Hematopoietic multipotent progenitor cell (in vitro differentiated cells): ENCODE results near the gene TXNDC8. TPM values are rescaled to one million over a fixed set of nuclear protein-coding genes. Genes with fewer than 3 reads are reported as not detected.

Experiments
- DNase-seq, 3 donors: peaks; one replicate each; pipeline ENCODE4 v3.0.0-alpha.2; 2011 to 2015; ENCODE audit warnings: low read depth in 2 of 3, low spot score in 2 of 3
- total RNA-seq: library from RNA; depleted of rRNA; stranded (reverse); fragments of >200 nt; gene quantifications from one replicate; pipeline ENCODE4 v1.2.3, GENCODE V29; 2012

The TXNDC8 gene
- total RNA-seq, 1 donor: not detected

DNA sequence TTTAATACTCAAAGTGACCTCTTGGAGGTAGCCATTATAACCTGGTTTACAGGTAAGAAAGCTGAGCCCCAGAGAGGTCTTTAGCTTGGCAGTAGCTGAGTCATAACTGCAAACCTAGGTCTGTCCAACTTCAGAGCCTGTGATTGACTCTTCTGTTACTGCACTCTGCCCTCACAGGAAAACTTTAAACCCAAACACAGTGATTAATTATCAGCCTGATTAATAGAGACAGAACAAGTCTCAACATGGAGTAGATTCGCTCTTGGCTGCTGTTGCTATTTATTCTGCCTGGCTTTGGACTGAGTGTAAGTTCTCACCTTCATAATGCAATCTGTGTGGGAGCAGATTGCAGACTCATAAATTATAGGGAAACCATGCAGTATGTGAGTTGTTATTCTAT lies 53.9 kb downstream of the TXNDC8 start:
- no peak for DNase-seq

DNA sequence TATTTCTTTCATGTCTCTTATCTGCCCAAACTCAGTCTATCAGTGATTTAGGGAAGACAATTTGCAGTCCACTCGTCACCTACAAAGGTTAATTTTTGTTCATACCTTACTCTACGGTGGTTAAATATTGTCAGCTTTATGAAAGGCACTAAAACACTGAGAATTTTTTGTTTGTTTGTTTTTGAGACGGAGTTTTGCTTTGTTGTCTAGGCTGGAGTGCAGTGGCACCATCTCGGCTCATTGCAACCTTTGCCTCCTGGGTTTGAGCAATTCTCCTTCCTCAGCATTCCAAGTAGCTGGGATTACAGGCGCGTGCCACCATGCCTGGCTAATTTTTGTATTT lies 55.0 kb downstream of the TXNDC8 start:
- DNase-seq: no peak

GRCh38 chr9:110282018-110282738 lies 55.5 kb downstream of the TXNDC8 start:
- no peak for DNase-seq

- no peak for DNase-seq
Measured at GRCh38 chr9:110278080-110278707, 59.5 kb downstream of the TXNDC8 start.

GRCh38 chr9:110276781-110277180 lies 60.9 kb downstream of the TXNDC8 start:
- DNase-seq: no peak

- DNase-seq: no peak
Measured at GRCh38 chr9:110270211-110270995, 67.3 kb downstream of the TXNDC8 start.

DNA sequence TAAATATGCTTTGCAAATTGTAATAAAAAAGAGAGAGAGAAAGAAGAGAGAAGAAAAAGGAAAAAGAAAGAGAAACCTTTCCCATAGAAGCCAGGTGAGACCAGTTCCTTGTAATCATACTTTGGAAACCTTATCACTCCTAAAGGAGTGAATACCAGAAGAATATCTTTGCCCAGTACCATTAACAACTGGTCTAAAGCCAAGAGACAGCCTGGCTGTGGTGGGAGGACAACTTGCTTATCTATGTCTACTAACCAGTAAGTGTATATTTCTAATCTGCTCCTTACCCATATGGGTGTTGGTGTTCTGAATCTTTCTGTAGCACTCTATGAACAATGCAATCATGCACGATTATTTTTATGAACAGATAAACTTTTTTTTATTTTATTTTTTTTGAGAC lies 70.9 kb downstream of the TXNDC8 start:
- no peak for DNase-seq

GRCh38 chr9:110261632-110262031 lies 76.0 kb downstream of the TXNDC8 start:
- DNase-seq: no peak

- DNase-seq: no peak
Measured at GRCh38 chr9:110260911-110261310, 76.8 kb downstream of the TXNDC8 start.

DNA sequence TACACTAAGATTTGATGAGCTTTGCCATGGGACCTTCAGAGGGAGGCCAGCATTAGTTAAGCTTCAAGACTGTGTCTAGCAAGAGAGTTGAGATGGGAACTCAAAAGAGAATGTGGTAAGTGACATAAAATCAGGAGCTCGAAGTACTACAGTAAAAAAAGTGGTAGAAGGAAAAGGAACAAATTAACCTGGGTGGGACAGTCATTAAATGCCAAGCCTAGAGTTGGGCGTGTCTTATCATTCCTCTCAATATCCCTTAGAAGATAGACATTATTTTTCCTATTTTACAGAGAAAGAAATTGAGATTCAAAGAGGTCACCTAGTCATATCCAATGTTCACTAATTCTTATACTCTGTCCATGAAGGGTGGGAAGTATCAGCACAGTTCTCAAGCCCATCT lies 78.1 kb downstream of the TXNDC8 start:
- no peak for DNase-seq

- DNase-seq: no peak
Measured at GRCh38 chr9:110258690-110259091, 79.0 kb downstream of the TXNDC8 start.

- no peak for DNase-seq
Measured at GRCh38 chr9:110257956-110258355, 79.7 kb downstream of the TXNDC8 start.

- peak in 2 of 3 donors; percentile 14 to 19 for DNase-seq
Measured at GRCh38 chr9:110257097-110257841, 80.4 kb downstream of the TXNDC8 start.

DNA sequence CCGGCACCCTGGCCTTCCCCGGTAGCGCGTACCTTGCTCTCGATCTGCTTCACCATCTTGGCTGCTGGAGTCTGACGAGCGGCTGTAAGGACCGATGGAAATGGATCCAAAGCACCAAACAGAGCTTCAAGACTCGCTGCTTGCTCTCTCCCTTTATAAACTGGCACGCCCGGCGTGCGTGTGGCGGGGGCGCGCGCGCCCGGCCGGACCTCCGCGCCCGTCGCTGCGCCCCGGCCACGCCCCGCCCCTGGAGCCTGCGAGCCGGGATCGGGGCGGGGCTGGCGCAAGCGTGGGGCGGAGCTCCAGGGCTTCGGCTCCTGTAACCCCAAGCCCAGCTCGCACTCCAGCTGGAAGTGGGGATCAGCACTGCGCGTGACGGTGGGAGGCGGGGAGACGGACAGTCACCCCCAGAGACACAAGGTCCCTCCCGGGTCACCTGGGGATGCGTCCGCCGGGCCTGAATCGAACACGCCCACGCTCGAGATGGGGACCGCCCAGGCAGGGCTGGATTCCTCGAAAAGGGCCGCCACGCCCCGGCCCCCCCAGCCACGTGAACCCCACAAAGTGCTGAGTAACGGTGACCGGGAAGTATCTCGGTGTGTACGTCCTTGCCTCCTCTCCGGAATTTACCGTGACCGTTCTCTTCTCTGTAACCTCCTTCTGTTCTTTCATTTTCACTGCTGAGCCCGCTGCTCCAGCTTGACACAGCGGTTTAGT lies 81.1 kb downstream of the TXNDC8 start, which contains the start of gene TXN:
Gene TXN (minus strand): TSS at position 128 of the 717 bp plus-strand sequence. CDS start 72 bp downstream, at position 56.
- DNase-seq: peak; percentile 61 to 98 (median 96)

DNA sequence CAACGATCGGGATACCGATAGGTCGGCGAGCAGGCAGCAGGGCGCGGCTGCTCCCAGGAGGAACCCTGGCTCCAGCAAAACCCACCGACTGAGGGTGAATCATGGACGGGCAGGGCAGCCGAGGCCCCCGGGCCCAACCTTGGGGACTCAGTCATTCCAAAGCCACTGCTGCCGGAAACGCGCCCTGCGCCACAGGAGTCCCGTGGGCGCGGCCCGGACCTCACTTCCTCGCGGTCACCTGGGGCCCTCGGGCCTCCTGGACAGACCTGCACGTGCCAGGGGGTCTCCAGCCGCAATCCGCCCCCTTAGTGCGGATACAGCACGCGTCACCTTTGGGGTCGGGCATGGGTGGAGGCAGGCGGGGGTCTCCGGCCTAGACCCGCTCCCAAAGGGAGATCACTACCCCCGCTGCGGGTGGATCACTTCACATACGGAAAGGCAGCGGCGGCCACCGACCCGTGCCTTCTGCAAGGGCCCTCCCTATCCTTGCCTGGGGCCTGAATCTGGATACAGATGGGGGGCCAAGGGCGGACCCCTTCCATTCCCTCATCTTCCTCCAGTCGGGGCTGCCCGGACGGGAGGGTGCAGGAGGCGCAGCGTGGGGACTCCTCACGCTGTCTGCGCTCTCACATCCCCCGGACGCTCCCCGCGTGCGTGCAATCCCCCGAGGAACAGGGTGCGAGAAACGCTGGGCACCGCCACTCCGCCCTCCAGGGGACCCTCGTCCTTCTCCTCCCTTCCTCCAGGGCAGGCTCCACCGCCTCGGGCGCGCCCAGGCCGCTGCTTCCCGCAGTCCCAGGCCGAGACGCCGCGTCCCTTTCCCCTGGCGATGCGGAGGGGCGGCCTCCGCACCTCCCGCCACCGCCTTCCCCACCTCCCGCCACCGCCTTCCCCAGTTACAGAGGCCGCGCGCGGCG lies 81.9 kb downstream of the TXNDC8 start:
- DNase-seq: peak in 2 of 3 donors; percentile 30 to 45

DNA sequence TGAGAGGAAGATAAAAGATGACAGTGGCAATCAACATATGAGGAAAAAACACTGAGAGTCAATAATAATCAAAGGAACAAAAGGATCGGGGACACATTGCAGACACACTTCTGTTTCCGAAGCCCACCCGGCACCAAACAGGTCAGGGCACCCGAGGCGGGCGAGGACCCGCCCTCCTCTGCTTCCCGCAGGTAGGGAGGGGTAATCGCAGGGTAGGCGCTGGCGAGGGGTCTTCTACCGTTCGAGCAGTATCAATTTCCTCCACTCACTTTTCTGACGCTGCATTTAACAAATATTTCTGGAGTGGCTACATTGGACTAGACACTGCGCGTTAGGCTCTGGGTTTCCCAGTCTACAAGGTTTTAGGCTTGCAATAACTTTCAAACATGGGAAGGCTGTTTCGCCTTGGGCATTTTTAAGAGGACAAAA lies 82.6 kb downstream of the TXNDC8 start:
- peak in 2 of 3 donors; percentile 17 to 29 for DNase-seq

DNA sequence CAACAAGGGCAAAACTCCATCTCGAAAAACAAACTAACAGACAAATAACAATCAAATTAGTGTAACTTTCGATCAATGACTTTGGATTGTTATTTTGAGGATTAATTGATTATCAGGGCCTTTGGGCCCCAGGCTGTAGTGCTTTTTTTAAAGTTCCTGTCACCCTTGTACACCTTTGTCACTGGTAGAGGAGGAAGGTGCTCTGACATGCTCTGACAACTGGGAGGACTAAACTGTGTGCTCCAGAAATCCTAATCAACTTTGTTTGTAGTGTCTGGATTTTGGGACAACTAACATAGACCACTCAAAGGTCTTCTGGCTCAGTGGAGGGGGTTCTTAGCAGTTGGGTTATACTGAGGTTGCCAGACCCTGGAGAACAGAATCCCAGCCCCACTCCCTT lies 83.2 kb downstream of the TXNDC8 start:
- DNase-seq: no peak
